ENCODE results near the gene SLC22A1. TPM values are rescaled to one million over a fixed set of nuclear protein-coding genes. Genes with fewer than 3 reads are reported as not detected.
"Not testable (repeated sequence)": the region's sequence is repeated elsewhere in the genome, so short reads cannot be mapped to it uniquely, and the experiment has no call there.

Gene SLC22A1
- total RNA-seq, 1 donor = 0.72 TPM

- DNase-seq (ENCODE audit: insufficient read length, low spot score, missing footprints) = no peak
- Histone ChIP-seq H3K79me2 (ENCODE audit: insufficient read depth, low read length) (no peaks in the 10 kb centered on the region), H3K4me1 (ENCODE audit: insufficient read depth, low read length) (peaks cover 26% of the 10 kb centered on the region), H3K36me3 (ENCODE audit: insufficient read depth, low read length) (no peaks in the 10 kb centered on the region), H3K4me2 (ENCODE audit: insufficient read depth, low read length) (peak overlapping the region; percentile 20), H3K27me3 (ENCODE audit: insufficient read depth, low read length) (no peaks in the 10 kb centered on the region), H3K4me3 (ENCODE audit: insufficient read depth, low read length) (no peak overlapping the region), H4K20me1 (ENCODE audit: insufficient read depth, low read length) (no peaks in the 10 kb centered on the region), H3K9me3 (ENCODE audit: low read depth, low read length) (no peaks in the 10 kb centered on the region), H2AFZ (ENCODE audit: low read length) (no peak overlapping the region), H3K27ac (ENCODE audit: low read depth, low read length) (peak overlapping the region; percentile 58)
- TF ChIP-seq CTCF (IDR thresholded peaks at IDR 0.05; ENCODE audit: extremely low read depth, low read depth, low read length) = no peak
Measured at GRCh38 chr6:160138839-160139419, 17.3 kb downstream of the SLC22A1 start.

GRCh38 chr6:160139420-160139851, 17.8 kb downstream of the SLC22A1 start:
- H3K4me2 ChIP-seq (ENCODE audit: insufficient read depth, low read length) = peak overlapping the region; percentile 20
- no peaks in the 10 kb centered on the region for H3K79me2 ChIP-seq (ENCODE audit: insufficient read depth, low read length)
- H3K27me3 ChIP-seq (ENCODE audit: insufficient read depth, low read length) = no peaks in the 10 kb centered on the region
- DNase-seq (ENCODE audit: insufficient read length, low spot score, missing footprints) = peak; percentile 92
- peak overlapping the region; percentile 58 for H3K27ac ChIP-seq (ENCODE audit: low read depth, low read length)
- no peaks in the 10 kb centered on the region for H4K20me1 ChIP-seq (ENCODE audit: insufficient read depth, low read length)
- peaks cover 26% of the 10 kb centered on the region for H3K4me1 ChIP-seq (ENCODE audit: insufficient read depth, low read length)
- TF ChIP-seq CTCF (IDR thresholded peaks at IDR 0.05; ENCODE audit: extremely low read depth, low read depth, low read length) = no peak
- H2AFZ ChIP-seq (ENCODE audit: low read length) = no peak overlapping the region
- no peaks in the 10 kb centered on the region for H3K36me3 ChIP-seq (ENCODE audit: insufficient read depth, low read length)
- H3K9me3 ChIP-seq (ENCODE audit: low read depth, low read length) = no peaks in the 10 kb centered on the region
- no peak overlapping the region for H3K4me3 ChIP-seq (ENCODE audit: insufficient read depth, low read length)

GRCh38 chr6:160140493-160140892, 18.9 kb downstream of the SLC22A1 start:
- not testable (repeated sequence) for H4K20me1 ChIP-seq (ENCODE audit: insufficient read depth, low read length); H3K4me3 ChIP-seq (ENCODE audit: insufficient read depth, low read length); H2AFZ ChIP-seq (ENCODE audit: low read length); H3K9me3 ChIP-seq (ENCODE audit: low read depth, low read length); H3K27me3 ChIP-seq (ENCODE audit: insufficient read depth, low read length); DNase-seq (ENCODE audit: insufficient read length, low spot score, missing footprints); H3K36me3 ChIP-seq (ENCODE audit: insufficient read depth, low read length); H3K79me2 ChIP-seq (ENCODE audit: insufficient read depth, low read length)
- peak overlapping the region; percentile 72 for H3K27ac ChIP-seq (ENCODE audit: low read depth, low read length)
- H3K4me1 ChIP-seq (ENCODE audit: insufficient read depth, low read length) = peaks cover 26% of the 10 kb centered on the region
- H3K4me2 ChIP-seq (ENCODE audit: insufficient read depth, low read length) = peak overlapping the region; percentile 72

DNA sequence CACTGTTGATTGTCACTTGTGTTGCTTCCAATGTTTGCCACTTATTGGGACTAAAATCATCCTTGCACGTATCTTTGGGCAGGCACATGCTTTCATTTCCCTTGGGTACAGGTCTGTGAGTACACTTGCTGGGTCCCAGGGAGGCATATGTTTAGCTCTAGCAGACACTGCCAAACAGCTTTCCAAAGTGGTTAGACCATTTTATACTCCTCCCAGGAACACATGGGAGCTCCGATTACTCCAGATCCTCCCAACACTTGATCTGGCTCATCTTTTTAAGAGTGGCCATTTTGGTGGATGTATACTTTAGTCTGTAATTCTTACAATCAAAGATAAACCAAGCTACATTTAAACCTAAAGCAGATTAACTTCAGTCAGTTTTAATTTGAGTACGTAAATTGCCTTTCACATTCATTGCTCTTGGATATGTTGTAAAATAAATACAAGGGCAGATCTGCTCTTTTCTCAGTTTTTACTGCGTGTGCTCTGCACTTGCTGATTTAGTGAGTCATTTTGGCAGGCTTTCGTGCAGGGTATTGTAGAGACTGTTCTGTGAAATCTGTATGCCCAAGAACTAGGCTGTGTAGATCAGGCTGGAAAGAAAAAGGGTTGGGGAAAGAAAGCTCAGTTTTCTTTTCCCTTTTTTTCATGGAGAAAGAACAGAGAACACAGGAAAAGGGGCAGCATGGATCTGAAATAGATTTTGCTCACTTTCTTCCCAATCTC, 19.5 kb downstream of the SLC22A1 start:
- Histone ChIP-seq H3K4me3 (ENCODE audit: insufficient read depth, low read length) (peak overlapping the region; percentile 44), H3K4me1 (ENCODE audit: insufficient read depth, low read length) (peaks cover 26% of the 10 kb centered on the region), H3K36me3 (ENCODE audit: insufficient read depth, low read length) (no peaks in the 10 kb centered on the region), H3K27ac (ENCODE audit: low read depth, low read length) (peak overlapping the region; percentile 72), H3K9me3 (ENCODE audit: low read depth, low read length) (no peaks in the 10 kb centered on the region), H4K20me1 (ENCODE audit: insufficient read depth, low read length) (no peaks in the 10 kb centered on the region), H3K79me2 (ENCODE audit: insufficient read depth, low read length) (no peaks in the 10 kb centered on the region), H3K27me3 (ENCODE audit: insufficient read depth, low read length) (no peaks in the 10 kb centered on the region), H2AFZ (ENCODE audit: low read length) (peak overlapping the region; percentile 58), H3K4me2 (ENCODE audit: insufficient read depth, low read length) (peak overlapping the region; percentile 72)
- no peak for TF ChIP-seq CTCF (IDR thresholded peaks at IDR 0.05; ENCODE audit: extremely low read depth, low read depth, low read length)
- DNase-seq (ENCODE audit: insufficient read length, low spot score, missing footprints) = peak; percentile 91
